K562 (cell line): Measurements from ENCODE around the gene PIM3. TPM values are rescaled to one million over a fixed set of nuclear protein-coding genes. Genes with fewer than 3 reads are reported as not detected.

Source experiments
- ARID3A ChIP-seq: IDR thresholded peaks from 2 replicates; pipeline ENCODE4 v1.6.1; 2012; ENCODE audit warnings: low read depth, low read length, improper control_type of control experiment, borderline replicate concordance
- BCLAF1 ChIP-seq, 2 experiments: fragments of 450-650 bp in 1 of 2; IDR thresholded peaks; 2 replicates each; pipeline ENCODE4 v1.6.1; 2011 to 2017; ENCODE audit warnings: low read depth in 2 of 2, antibody characterized with exemption in 1 of 2, borderline replicate concordance in 1 of 2, low read length in 1 of 2, mild to moderate bottlenecking in 1 of 2, mixed read lengths in 1 of 2; ENCODE audit not compliant: control insufficient read depth in 1 of 2
- MTA3 ChIP-seq: fragments of 450-650 bp; formaldehyde crosslinking; IDR thresholded peaks from 2 replicates; pipeline ENCODE4 v1.6.1; 2017; ENCODE audit warnings: mild to moderate bottlenecking, borderline replicate concordance
- SIX5 ChIP-seq, 2 experiments: IDR thresholded peaks; 2 replicates each; pipeline ENCODE4 v1.6.1; 2011; ENCODE audit warnings: low read length in 2 of 2, borderline replicate concordance in 1 of 2, low read depth in 1 of 2, mild to moderate bottlenecking in 1 of 2, moderate library complexity in 1 of 2; ENCODE audit not compliant: insufficient read depth in 1 of 2
- SMARCB1 ChIP-seq: IDR thresholded peaks from 2 replicates; pipeline ENCODE4 v1.6.1; 2011; ENCODE audit warnings: improper control_type of control experiment, low read depth; ENCODE audit not compliant: insufficient read length
- SUPT5H ChIP-seq: fragments of 450-650 bp; IDR thresholded peaks from 2 replicates; pipeline ENCODE4 v1.6.1; 2016
- ZBTB2 ChIP-seq: fragments of 450-650 bp; IDR thresholded peaks from 2 replicates; pipeline ENCODE4 v1.6.1; 2016; ENCODE audit warnings: antibody characterized with exemption
- ZC3H8 ChIP-seq: fragments of 450-650 bp; IDR thresholded peaks from 2 replicates; pipeline ENCODE4 v1.6.1; 2017
- ZNF197 ChIP-seq: fragments of 200-800 bp; sonication (Bioruptor generic); IDR thresholded peaks from 2 replicates; pipeline ENCODE4 v1.6.1; 2016; ENCODE audit warnings: low read depth, missing genetic modification characterization, missing compliant biosample characterization
- ZNF318 ChIP-seq, 2 experiments: fragments of 450-650 bp; IDR thresholded peaks; 2 replicates each; pipeline ENCODE4 v1.6.1; 2016; ENCODE audit warnings: mild to moderate bottlenecking in 2 of 2, borderline replicate concordance in 1 of 2, low read depth in 1 of 2, moderate library complexity in 1 of 2
- polyA plus RNA-seq, 8 experiments: library from polyadenylated mRNA; depleted of rRNA in 4 of 8; stranded (reverse) in 5 of 8; unstranded in 3 of 8; fragments of >200 nt; fragmentation: Nextera tagmentation in 2 of 8; fragmentation: Illumina TruSeq in 1 of 8; extraction: Ambion mirVana in 2 of 8; extraction: Trizol in 1 of 8; gene quantifications; 2 replicates each; pipeline versions ENCODE4 v1.2.1 to v1.2.3, GENCODE V29; 2011 to 2014; ENCODE audit warnings: inconsistent platforms in 1 of 8, missing spikeins in 1 of 8
- total RNA-seq, 7 experiments: library from RNA; depleted of rRNA in 6 of 7; stranded (reverse); fragments of >200 nt in 6 of 7; fragmentation: Illumina TruSeq in 2 of 7; extraction: Trizol in 2 of 7; gene quantifications; 2 replicates each; pipeline versions ENCODE4 v1.2.1 to v1.2.3, GENCODE V29; 2011 to 2021; ENCODE audit warnings: low replicate concordance in 1 of 7

Gene PIM3
- total and polyA plus RNA-seq, 9 of the 15 experiments (the other 6 are each of a cell fraction or from before 2014, with no cell fraction given) = 0.24 to 40.5 (median 5.3) TPM

GRCh38 chr22:49917974-49918910 lies 42.3 kb upstream of the PIM3 start, which contains the start of the genes ALG12 and CRELD2 (continued):
- TF ChIP-seq ZNF318 (IDR thresholded peaks at IDR 0.05; ENCODE audit: borderline replicate concordance in 1 of 2, low read depth in 1 of 2) (no peak), MTA3 (peak; percentile 56; the same call in 1 of the 2 replicates), BCLAF1 (IDR thresholded peaks at IDR 0.05; ENCODE audit: borderline replicate concordance in 1 of 2, control insufficient read depth in 1 of 2, low read depth in 2 of 2, low read length in 1 of 2) (no peak), ZC3H8 (no peak), ARID3A (no peak), SMARCB1 (no peak), SIX5 (IDR thresholded peaks at IDR 0.05; ENCODE audit: borderline replicate concordance in 1 of 2, insufficient read depth in 1 of 2, low read depth in 1 of 2, low read length in 2 of 2) (peak; percentile 14 to 29; a peak in 1 of 4 replicates), SUPT5H (no peak), ZBTB2 (no peak), ZNF197 (CRISPR knock-in tag) (no peak)
